Activated CD8-positive, alpha-beta memory T cell treated with anti-CD3 and anti-CD28 coated beads, Interleukin-2, amount 50 U/mL, for 4 hours (primary cell): Measurements from ENCODE around the gene MORF4L1.
"Not testable (repeated sequence)": the region's sequence is repeated elsewhere in the genome, so short reads cannot be mapped to it uniquely, and the experiment has no call there.

ENCODE experiments used
- DNase-seq: peaks from one replicate; pipeline ENCODE4 v3.0.0-alpha.2; 2020

The MORF4L1 gene

GRCh38 chr15:78859971-78860719, 12.5 kb upstream of the MORF4L1 start:
- DNase-seq = peak; percentile 71

DNA sequence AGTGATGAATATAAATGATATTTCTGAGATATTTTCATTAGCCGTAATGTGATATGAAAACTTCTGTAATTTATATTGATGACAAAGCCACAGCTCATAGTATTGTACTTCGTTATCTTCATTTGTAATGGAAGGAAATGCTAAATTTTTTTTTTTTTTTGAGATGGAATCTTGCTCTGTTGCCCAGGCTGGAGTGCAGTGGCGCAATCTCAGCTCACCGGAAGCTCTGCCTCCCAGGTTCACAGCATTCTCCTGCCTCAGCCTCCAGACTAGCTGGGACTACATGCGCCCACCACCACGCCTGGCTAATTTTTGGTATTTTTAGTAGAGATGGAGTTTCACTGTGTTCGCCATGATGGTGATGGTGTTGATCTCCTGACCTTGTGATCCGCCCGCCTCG, 7.1 kb upstream of the MORF4L1 start:
- DNase-seq = not testable (repeated sequence)

- not testable (repeated sequence) for DNase-seq
Observed at GRCh38 chr15:78866031-78866430, 6.7 kb upstream of the MORF4L1 start.

DNA sequence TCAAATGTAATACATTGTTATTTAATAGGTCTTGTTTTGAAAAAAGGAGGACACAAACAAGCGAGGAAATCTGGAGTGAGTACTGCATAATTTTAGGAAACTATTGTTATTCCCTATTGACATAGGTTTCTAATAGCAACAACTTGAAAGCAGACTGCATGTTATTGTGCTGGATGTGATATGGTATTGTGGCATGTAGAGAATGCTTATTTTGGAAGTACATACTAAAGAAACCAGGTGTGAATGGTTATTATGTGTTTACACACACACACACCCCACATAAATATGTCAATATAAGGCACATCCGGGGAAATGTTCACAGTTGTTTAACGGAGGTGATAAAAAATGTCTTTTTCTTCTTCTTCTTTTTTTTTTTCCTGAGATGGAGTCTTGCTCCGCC, 5.9 kb upstream of the MORF4L1 start:
- no peak for DNase-seq

- no peak for DNase-seq
Observed at GRCh38 chr15:78868366-78868765, 4.3 kb upstream of the MORF4L1 start.

GRCh38 chr15:78871483-78872127, 1.1 kb upstream of the MORF4L1 start:
- DNase-seq = not testable (repeated sequence)

DNA sequence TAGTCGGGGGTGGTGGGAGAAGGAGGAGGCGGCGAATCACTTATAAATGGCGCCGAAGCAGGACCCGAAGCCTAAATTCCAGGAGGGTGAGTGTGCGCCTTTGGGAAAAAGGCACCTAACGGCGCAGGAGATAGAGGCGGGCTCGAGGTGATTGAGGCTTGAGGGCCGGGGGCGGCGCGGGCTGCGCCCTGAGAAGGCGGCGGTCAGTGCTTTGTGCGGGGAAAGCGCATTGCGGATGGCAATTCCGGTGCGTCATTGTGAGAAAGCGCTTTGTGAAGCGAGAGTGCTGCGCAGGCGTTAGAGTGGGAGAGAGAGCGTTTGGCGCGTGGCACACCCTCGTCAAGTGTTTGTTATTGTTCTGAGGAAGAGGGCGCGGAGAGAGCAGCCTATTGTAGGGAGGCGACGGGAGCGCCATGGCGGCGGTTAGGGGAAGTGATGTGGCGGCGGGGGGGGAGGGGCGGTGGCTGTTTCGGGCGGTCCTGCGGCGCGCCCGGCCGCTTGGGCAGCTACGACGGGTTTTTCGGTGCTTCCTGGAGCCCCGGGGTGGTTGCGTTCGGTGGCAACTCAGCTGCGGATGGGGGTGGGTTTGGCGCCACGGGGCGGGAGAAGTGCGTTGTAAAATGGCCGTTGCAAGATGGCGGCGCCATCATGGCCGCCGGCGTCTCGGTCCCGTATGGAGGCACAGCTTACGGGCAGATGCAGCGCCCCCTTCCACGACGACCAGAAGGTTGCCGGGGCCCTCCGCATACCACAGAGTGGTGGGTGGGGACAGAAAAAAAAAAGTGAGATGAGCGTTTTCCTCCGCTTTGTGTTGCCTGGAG, 492 bp downstream of the MORF4L1 start:
- peak; percentile 88 for DNase-seq

- DNase-seq = peak; percentile 29
Observed at GRCh38 chr15:78873793-78874765, 1.4 kb downstream of the MORF4L1 start.

- no peak for DNase-seq
Observed at GRCh38 chr15:78875107-78875914, 2.6 kb downstream of the MORF4L1 start.

DNA sequence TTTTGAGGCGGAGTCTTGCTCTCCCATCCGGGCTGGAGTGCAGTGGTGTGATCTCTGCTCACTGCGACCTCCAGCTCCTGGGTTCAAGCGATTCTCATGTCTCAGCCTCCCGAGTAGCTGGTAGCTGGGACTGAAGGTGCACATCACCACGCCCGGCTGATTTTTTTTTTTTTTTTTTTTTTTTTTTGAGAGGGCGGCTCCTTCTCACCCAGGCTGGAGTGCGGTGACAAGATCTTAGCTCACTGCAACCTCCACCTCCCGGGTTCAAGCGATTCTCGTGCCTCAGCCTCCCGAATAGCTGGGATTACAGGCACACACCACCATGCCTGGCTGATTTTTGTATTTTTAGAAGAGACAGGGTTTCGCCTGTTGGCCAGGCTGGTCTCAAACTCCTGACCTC, 4.3 kb downstream of the MORF4L1 start:
- DNase-seq = not testable (repeated sequence)

- DNase-seq = no peak
Observed at GRCh38 chr15:78878356-78878755, 5.7 kb downstream of the MORF4L1 start.

GRCh38 chr15:78879517-78880241, 7.0 kb downstream of the MORF4L1 start:
- DNase-seq = no peak

GRCh38 chr15:78880242-78880533, 7.5 kb downstream of the MORF4L1 start:
- DNase-seq = no peak

GRCh38 chr15:78880813-78881212, 8.1 kb downstream of the MORF4L1 start:
- DNase-seq = no peak

DNA sequence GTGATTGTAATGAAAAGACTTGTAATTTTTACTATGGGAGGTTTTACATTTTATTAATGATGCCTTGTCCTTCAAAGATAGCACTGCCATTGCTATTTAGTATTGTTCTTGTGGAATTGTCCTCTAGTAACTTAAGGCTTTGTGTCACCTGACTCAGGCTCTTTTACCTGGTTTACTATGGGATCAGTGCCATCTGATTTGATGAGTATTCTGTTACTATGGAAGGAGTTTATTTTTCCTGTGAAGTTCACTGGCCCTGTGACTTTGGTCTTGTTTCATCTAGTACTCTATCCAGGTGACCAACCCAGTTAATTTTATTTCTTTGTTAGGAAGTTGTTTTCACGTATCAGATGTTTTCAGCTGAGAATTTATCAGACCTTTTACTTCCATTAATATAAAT, 9.0 kb downstream of the MORF4L1 start:
- DNase-seq = no peak

DNA sequence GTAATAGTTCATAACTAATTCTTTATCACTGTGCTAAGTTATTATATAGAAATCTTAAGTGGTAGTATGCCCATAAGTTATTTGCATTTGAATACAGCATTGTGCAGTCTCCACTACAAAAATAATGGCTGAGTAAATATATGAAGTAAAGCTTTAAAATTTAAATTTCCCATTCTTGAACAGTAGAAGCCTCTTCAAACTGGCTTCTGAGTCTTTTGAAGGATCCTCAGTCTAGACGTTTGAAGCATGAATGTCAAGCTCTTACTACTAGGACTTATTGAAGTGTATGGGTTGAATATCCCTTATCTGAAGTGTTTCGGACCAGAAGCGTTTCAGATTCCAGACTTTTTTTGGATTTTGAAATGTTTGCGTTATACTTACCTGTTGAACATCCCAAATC, 16.3 kb downstream of the MORF4L1 start:
- DNase-seq = no peak

DNA sequence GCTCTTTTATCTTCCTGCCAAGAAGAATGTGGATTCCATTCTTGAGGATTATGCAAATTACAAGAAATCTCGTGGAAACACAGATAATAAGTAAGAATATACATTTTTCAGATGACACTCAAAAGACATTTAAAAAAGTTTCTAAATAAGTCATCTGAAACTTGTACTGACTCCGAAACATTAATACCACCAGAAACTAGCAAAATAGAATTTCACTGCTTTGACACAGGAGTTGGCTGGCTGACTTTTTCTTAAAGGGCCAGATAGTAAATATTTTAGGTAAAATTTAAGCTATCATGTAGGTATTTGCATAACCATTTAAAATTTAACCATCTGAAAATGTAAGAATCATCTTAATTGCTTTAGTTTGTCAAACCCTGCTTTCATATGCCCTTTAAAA, 20.8 kb downstream of the MORF4L1 start:
- DNase-seq = no peak

GRCh38 chr15:78895471-78895870, 22.8 kb downstream of the MORF4L1 start:
- DNase-seq = no peak

- DNase-seq = no peak
Observed at GRCh38 chr15:78898540-78898939, 25.9 kb downstream of the MORF4L1 start.

- not testable (repeated sequence) for DNase-seq
Observed at GRCh38 chr15:78900819-78901533, 28.3 kb downstream of the MORF4L1 start.
